Effector memory CD8-positive, alpha-beta T cell (primary cell): ENCODE data around the gene LAPTM5.
A peak's percentile ranks its signal among the peaks of the same experiment; 100 is the strongest.
"Not testable (repeated sequence)": the region's sequence is repeated elsewhere in the genome, so short reads cannot be mapped to it uniquely, and the experiment has no call there.

Source experiments
- ATAC-seq: fragments of 150-1000 bp; cut with Tn5 transposase; replicated peaks from 2 replicates; pipeline ENCODE4 v1.10.0; 2021; ENCODE audit warnings: mild to moderate bottlenecking, moderate library complexity
- DNase-seq, 3 experiments: peaks; one replicate each; pipeline ENCODE4 v3.0.0; 2021
- H3K27ac Mint-ChIP-seq, 2 donors: one replicate each; pipeline ENCODE4 v1.8.0; 2022; ENCODE audit warnings: mild to moderate bottlenecking in 2 of 2, mixed read lengths in 2 of 2, moderate library complexity in 2 of 2
- H3K27me3 Mint-ChIP-seq, 2 donors: one replicate each; pipeline ENCODE4 v1.8.0; 2022; ENCODE audit warnings: mixed read lengths in 2 of 2
- H3K36me3 Mint-ChIP-seq: one replicate; pipeline ENCODE4 v1.8.0; 2022; ENCODE audit warnings: mild to moderate bottlenecking, moderate library complexity, mixed read lengths; ENCODE audit not compliant: insufficient read depth
- H3K4me1 Mint-ChIP-seq, 2 donors: one replicate each; pipeline ENCODE4 v1.8.0; 2022; ENCODE audit warnings: low read depth in 2 of 2, mixed read lengths in 2 of 2
- H3K4me3 Mint-ChIP-seq, 2 donors: one replicate each; pipeline ENCODE4 v1.8.0; 2022; ENCODE audit warnings: mild to moderate bottlenecking in 2 of 2, mixed read lengths in 2 of 2, moderate library complexity in 2 of 2
- H3K9me3 Mint-ChIP-seq, 2 donors: one replicate each; pipeline ENCODE4 v1.8.0; 2022; ENCODE audit warnings: mixed read lengths in 2 of 2

LAPTM5 gene

DNA sequence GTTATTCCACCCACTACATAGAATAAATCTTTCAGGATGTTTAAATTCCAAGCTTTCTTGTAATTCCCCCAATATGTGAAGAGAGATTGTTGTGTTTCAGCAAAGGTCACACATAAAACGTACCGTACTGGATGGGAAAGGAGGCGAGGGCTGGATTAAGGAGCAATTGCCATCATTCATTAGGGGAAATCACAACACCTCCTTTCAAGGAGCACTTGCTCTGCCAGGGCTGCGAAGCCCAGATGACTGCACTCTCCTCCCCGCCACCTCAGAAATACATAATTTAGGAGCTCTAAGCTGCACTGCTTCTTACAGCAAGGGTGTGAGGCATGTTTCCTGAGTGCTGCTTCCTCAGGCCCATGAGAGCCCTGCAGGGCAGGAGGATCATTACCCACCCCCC, 63.8 kb downstream of the LAPTM5 start:
- ATAC-seq (no peak), DNase-seq (no peak)
- Mint-ChIP-seq H3K27ac (no peak overlapping the region), H3K4me1 (peaks cover 10 to 13% of the 10 kb centered on the region in 2 donors), H3K9me3 (no peaks in the 10 kb centered on the region), H3K4me3 (no peak overlapping the region), H3K27me3 (peaks cover 23 to 67% of the 10 kb centered on the region in 2 donors), H3K36me3 (no peaks in the 10 kb centered on the region)

DNA sequence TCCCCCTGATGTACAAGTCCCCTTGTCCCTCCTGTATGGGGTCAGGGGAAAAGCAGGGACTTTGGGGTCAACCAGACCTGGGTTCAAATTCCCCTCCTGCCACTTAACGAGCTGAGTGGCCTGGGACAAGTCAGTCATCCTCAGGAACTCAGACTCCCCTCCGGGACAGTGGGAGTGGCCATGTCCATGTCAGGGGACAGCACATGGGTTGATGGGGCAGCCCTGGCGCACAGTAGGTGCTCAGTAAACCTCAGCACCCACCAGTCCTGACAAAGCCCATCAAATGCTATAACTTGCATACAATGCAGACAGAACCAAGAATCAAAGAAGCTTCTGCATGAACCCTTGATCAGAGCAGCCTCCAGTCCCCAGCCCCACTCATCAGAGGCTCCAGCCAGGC, 64.2 kb downstream of the LAPTM5 start:
- ATAC-seq (no peak), DNase-seq (no peak)
- H3K4me1 Mint-ChIP-seq: peaks cover 10 to 13% of the 10 kb centered on the region in 2 donors
- no peaks in the 10 kb centered on the region for H3K36me3 Mint-ChIP-seq
- no peaks in the 10 kb centered on the region for H3K9me3 Mint-ChIP-seq
- H3K4me3 Mint-ChIP-seq: no peak overlapping the region
- no peak overlapping the region for H3K27ac Mint-ChIP-seq
- H3K27me3 Mint-ChIP-seq: peaks cover 26 to 67% of the 10 kb centered on the region in 2 donors

DNA sequence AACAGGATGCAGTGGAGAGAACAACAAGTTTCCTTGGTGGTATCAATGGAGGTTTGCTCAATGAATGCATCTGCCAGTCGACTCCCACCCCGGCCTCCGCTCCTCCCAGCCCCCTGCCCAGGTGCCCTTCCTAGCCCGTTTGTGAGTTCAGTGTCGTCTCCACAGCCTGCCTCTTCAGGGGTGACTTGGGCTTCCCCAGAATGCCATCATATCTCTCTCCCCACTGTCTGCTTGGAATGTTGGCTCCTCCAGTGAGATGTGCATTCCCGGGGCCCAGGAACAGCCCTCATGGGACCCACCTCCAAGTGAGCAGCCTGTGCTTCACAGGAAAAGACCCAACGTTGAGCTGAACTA, 64.6 kb downstream of the LAPTM5 start:
- Mint-ChIP-seq H3K27me3 (peaks cover 26 to 69% of the 10 kb centered on the region in 2 donors), H3K4me1 (peaks cover 10 to 13% of the 10 kb centered on the region in 2 donors), H3K9me3 (no peaks in the 10 kb centered on the region)

DNA sequence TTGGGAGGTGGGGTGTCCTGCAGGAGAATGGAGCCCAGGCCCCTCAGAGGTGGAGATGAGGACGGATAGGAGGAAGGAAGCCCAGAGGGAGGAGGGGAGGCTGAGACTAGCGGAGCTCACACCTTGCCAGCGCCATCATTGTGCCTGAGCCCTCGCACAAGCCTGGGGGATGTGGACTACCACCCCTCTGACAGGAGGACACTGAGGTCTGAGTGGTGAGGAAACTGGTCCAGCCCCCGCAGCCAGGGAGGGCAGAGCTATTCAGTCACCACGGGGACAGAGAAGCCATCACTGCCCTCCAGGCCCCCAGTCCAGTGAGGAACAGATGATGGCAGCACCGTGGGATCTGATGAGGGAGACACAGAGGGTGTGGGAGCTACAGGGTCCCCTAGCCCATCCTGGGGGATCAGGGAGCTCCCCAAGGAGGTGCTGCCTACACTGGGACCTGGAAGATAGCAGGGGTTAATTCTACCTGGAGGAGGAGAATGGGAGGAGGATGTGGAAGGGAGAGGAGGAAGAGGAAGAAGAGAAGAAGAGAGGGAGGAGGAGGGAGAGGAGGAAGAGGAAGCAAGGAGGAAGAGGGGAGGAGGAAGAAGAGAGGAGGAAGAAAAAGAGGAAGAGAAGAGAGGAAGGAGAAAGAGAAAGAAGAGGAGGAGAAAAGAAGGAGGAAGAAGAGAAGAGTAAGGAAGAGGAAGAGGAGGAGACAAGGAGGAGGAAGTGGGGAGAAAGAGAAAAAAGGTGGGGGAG, 65.2 kb downstream of the LAPTM5 start:
- no peaks in the 10 kb centered on the region for H3K36me3 Mint-ChIP-seq
- H3K9me3 Mint-ChIP-seq: no peaks in the 10 kb centered on the region
- no peak overlapping the region for H3K27ac Mint-ChIP-seq
- H3K4me3 Mint-ChIP-seq: no peak overlapping the region
- DNase-seq: no peak
- H3K4me1 Mint-ChIP-seq: peaks cover 10 to 13% of the 10 kb centered on the region in 2 donors
- H3K27me3 Mint-ChIP-seq: peaks cover 32 to 75% of the 10 kb centered on the region in 2 donors
- no peak for ATAC-seq

More for the DNA sequence above, 64.6 kb downstream of the LAPTM5 start:
- DNase-seq: no peak
- Mint-ChIP-seq H3K36me3 (no peaks in the 10 kb centered on the region), H3K27ac (no peak overlapping the region), H3K4me3 (no peak overlapping the region)
- ATAC-seq: no peak

DNA sequence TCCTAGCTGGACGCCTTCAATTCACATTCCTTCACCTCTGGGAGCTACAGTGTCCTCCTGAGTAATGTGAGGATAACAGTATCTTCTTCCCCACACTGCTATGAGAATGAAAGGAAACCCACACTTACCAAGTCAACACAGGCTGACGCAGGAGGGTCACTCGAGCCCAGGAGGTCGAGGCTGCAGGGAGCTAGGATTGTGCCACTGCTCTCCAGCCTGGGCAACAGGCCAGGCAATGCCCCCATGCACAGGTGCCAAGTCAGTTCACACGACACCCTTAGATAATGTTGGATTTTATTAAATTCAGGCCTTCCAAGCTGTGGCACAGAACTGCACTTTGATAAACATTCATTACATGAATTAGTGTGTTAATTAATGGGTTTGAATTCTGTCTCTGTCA, 66.1 kb downstream of the LAPTM5 start:
- Mint-ChIP-seq H3K27me3 (peaks cover 41 to 80% of the 10 kb centered on the region in 2 donors), H3K36me3 (no peaks in the 10 kb centered on the region), H3K27ac (no peak overlapping the region), H3K4me1 (peaks cover 10 to 13% of the 10 kb centered on the region in 2 donors), H3K9me3 (no peaks in the 10 kb centered on the region), H3K4me3 (no peak overlapping the region)
- ATAC-seq (no peak), DNase-seq (no peak)

DNA sequence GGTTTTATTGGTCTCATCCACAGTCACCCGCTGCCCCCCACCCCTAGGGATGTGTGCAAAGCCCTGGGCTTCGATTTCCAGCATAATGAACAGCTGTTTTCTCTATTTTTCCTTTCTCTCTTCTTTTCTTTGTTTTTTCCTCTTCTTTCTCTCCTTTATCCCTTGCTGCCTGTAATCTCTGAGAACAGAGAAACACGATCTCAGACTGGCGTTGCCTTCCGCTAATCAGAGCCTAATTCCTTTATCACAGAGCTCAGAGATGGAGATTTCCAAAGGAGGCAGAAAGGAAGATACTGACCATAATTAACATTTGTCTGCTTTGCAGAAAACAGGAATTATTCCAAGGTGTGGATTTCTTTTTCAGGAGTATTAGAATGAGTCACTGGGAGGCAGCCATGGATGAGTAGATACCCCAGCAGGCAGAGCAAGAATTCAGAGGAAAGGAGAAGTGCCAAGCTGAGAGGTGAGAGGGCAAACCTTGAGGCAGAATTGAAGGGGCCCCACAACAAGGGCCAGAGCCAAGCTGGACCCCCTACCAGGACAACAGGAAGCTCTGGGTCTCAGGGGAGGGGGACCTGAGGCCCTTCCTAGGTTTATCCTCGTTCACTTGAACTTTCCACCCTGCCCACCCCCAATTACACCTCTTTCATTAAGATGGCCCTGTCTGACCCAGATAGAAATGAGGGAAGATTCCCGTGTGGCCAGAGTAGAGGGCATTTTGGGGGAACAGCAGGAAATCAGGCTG, 67.5 kb downstream of the LAPTM5 start:
- peaks cover 10 to 13% of the 10 kb centered on the region in 2 donors for H3K4me1 Mint-ChIP-seq
- H3K9me3 Mint-ChIP-seq: no peaks in the 10 kb centered on the region
- no peak overlapping the region for H3K27ac Mint-ChIP-seq
- peaks cover 51 to 74% of the 10 kb centered on the region in 2 donors for H3K27me3 Mint-ChIP-seq
- no peaks in the 10 kb centered on the region for H3K36me3 Mint-ChIP-seq
- ATAC-seq: no peak
- no peak for DNase-seq
- no peak overlapping the region for H3K4me3 Mint-ChIP-seq

DNA sequence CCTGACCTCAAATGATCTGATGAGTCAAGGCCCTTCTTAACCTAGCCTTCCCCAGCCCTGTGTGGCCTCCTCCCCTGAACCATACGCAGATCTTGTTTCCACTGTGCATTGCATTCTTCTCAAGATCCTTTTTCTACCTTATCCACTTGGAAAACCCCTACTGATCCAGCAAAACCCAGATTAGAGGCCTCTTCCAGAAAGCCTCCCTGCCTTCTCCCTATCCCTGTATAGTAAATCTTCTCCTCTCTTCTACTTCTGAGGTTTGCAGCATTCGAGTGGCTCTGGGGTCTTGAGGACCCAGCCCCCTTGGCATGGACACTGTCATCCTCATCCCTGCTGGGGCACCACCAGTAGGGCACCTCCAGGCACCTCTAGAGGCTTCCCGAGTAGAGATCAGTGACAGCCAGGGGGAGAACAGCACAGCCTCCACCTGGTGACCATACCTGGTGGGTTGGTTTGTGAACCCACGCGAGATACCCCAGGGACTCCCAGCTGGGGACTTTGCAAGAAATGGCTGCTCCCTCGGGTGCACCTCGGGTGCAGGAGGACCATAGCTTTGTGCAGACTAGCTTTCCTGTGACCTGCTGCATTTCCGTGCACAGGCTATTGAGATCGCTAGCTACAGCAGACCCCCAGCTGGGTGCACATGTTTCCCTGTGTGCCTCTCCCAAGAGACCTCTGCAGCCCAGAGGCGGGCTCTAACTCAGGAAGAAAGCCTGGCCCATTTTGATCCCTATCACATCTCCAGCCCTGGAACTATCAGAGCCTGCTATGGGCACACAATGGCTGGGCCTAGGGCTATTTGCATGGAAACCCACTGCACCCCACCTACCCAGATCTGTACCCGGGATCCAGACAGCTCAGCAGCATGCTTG, 68.4 kb downstream of the LAPTM5 start:
- peaks cover 15 to 20% of the 10 kb centered on the region in 2 donors for H3K4me1 Mint-ChIP-seq
- no peaks in the 10 kb centered on the region for H3K9me3 Mint-ChIP-seq
- no peaks in the 10 kb centered on the region for H3K36me3 Mint-ChIP-seq
- H3K27me3 Mint-ChIP-seq: peaks cover 58 to 74% of the 10 kb centered on the region in 2 donors
- DNase-seq (no peak), ATAC-seq (no peak)
- no peak overlapping the region for H3K4me3 Mint-ChIP-seq
- no peak overlapping the region for H3K27ac Mint-ChIP-seq

DNA sequence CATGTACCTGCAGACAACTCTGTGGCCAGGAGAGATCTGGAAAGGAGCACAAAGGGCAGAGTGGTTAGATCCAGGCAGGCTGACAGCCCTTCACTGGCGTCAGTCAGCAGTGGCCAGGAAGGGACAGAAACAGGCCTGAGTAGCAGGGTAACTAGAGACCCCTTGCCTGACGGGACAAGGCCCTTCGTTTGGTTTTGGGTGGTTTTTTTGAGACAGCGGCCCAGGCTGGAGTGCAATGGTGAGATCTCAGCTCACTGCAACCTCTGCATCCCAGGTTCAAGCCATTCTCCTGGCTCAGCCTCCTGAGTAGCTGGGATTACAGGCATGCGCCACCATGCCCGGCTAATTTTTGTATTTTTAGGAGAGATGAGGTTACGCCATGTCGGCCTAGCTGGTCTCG, 69.1 kb downstream of the LAPTM5 start:
- not testable (repeated sequence) for H3K4me3 Mint-ChIP-seq, DNase-seq, ATAC-seq, H3K27ac Mint-ChIP-seq, H3K36me3 Mint-ChIP-seq, H3K9me3 Mint-ChIP-seq
- Mint-ChIP-seq H3K4me1 (peaks cover 15 to 20% of the 10 kb centered on the region in 2 donors), H3K27me3 (peaks cover 64 to 78% of the 10 kb centered on the region in 2 donors)

DNA sequence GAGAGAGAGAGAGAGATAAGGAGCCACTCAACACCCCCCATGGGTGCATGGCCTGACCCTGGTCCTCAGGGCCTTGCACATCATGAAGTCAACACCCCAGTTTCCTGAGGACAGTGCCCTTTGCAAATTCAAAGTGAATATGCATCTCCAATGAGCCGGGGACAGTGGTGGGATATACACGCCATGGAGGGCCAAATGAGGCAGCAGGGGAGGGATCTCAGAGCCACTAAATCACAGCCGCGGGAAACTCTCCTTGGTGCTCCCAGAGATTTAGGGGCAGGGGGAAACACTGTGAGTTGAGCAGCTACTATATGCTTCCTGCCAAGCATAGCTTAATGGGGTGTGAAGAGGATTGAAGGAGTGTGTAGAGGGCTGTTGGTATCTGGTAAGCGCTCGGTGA, 69.7 kb downstream of the LAPTM5 start:
- no peaks in the 10 kb centered on the region for H3K36me3 Mint-ChIP-seq
- peaks cover 68 to 79% of the 10 kb centered on the region in 2 donors for H3K27me3 Mint-ChIP-seq
- ATAC-seq: no peak
- H3K4me1 Mint-ChIP-seq: peaks cover 13 to 17% of the 10 kb centered on the region in 2 donors
- no peak overlapping the region for H3K4me3 Mint-ChIP-seq
- H3K27ac Mint-ChIP-seq: no peak overlapping the region
- DNase-seq: no peak
- no peaks in the 10 kb centered on the region for H3K9me3 Mint-ChIP-seq

DNA sequence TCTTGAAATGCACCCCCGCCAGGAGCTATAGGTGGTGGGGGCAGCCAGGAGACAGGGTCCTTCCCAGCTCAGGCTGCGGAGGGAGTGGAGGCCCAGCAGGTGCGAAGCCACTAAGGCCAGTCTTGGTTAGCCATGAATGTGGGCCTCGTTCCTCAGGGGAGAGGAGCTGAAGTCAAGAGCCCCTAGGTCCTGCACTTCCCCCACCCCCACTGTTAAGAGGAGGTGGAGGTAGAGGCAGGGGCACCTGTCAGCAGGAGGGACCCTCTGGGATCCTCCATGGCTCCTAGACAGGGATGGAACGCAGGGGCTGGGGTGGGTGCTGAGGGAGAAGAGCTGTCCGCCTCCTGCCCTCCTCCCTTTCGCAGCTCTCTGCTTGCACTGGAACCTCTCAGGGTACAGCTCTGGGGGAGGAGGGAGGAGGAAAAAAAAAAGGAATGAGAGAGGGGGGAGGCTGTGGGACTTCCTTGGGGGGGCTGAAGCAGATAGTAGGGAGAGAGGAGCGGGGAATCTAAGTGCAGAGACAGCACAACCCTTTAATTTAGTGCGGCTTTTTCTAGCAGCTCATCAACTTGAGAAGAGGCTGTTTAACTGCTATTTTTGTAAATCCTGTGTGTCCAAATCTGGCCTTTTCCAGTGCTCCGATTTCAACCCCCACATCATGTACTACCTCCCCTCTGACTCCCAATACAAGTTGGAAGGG, 71.2 kb downstream of the LAPTM5 start:
- H3K4me1 Mint-ChIP-seq: peaks cover 5 to 7% of the 10 kb centered on the region in 2 donors
- peak overlapping the region in 1 of 2 donors; percentile 61 for H3K4me3 Mint-ChIP-seq
- ATAC-seq: no peak
- H3K36me3 Mint-ChIP-seq: no peaks in the 10 kb centered on the region
- no peak overlapping the region for H3K27ac Mint-ChIP-seq
- peaks cover 69 to 79% of the 10 kb centered on the region in 2 donors for H3K27me3 Mint-ChIP-seq
- no peaks in the 10 kb centered on the region for H3K9me3 Mint-ChIP-seq
- no peak for DNase-seq

DNA sequence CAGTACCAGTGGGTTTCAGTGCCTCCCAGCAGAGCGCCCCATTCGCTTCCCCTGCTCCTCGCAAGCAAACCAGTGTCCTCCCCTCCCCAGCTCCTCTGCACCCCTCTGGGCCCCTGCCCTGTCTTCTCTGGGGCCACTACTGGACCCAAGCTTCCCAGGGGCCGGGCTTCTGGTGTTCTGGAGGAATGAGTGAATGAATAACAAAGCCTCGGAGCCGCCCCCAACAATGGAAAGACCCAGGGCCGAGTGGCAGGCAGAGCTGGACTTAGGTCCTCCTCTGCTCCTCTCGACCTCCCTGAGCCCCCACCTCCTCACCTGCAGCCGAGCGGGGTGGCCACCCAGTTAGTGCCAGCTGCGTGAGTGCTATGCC, 71.8 kb downstream of the LAPTM5 start:
- H3K4me3 Mint-ChIP-seq: peak overlapping the region; percentile 59 to 61
- H3K27me3 Mint-ChIP-seq: peaks cover 73 to 79% of the 10 kb centered on the region in 2 donors
- no peaks in the 10 kb centered on the region for H3K9me3 Mint-ChIP-seq
- H3K36me3 Mint-ChIP-seq: no peaks in the 10 kb centered on the region
- peak overlapping the region in 1 of 2 donors; percentile 61 for H3K27ac Mint-ChIP-seq
- ATAC-seq (peak; percentile 36), DNase-seq (no peak)
- peaks cover 5 to 7% of the 10 kb centered on the region in 2 donors for H3K4me1 Mint-ChIP-seq

DNA sequence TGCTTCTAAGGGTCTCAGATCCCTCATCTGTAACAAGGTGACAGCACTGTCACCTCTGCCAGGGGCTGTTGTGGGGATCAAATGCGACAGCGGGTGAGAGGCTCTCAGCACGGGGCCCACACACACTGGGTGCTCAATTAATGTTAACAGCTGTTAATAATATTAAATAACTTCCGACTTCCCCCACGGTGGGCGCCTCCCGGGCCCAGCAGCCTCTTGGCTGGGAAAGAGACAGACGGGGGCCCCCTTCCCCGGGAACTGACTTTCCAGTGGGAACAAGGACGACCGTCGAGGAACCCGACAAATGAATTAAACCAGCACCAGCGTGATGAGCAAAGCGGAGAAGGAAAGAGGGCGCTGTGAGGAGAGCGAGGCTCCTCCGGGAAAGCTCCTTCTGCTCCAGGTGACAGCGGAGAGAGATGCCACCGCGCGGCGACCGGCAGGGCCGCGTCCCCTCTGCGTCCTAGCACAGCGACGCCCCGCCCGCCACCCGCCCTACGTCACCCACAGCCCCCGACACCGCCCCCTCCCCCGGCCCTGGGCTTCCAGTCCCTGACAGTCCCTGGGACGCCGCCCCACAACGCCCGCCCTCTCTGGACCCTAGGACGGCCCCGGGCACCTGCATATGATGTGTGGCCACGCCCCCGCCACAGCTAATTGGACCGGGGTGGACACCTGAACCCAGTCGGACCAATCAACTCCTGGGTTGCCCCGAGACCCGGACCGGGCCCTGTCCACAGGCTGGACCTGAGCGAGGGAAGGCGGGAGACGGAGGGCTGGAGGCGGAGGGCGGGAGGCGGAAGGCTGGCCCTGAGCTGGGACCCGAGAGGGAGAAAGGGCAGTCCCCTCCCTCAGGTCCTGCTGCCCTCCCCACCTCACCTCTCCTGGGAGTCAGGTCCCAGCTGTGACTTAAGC, 72.4 kb downstream of the LAPTM5 start:
- peak overlapping the region; percentile 59 to 61 for H3K4me3 Mint-ChIP-seq
- peak overlapping the region in 1 of 2 donors; percentile 61 for H3K27ac Mint-ChIP-seq
- H3K4me1 Mint-ChIP-seq: peaks cover 5 to 7% of the 10 kb centered on the region in 2 donors
- DNase-seq: peak in 2 of 3 experiments; percentile 25
- peaks cover 78 to 79% of the 10 kb centered on the region in 2 donors for H3K27me3 Mint-ChIP-seq
- H3K36me3 Mint-ChIP-seq: no peaks in the 10 kb centered on the region
- peak; percentile 88 for ATAC-seq
- no peaks in the 10 kb centered on the region for H3K9me3 Mint-ChIP-seq
